Activated T-cell treated with anti-CD3 and anti-CD28 coated beads, Interleukin-2, amount 50 U/mL, for 24 hours (primary cell): ENCODE measurements around the gene KANK3.
A peak's percentile ranks its signal among the peaks of the same experiment; 100 is the strongest.
"Not testable (repeated sequence)": the region's sequence is repeated elsewhere in the genome, so short reads cannot be mapped to it uniquely, and the experiment has no call there.

Experiments
- DNase-seq: peaks from one replicate; pipeline ENCODE4 v3.0.0-alpha.2; 2020
- H3K27ac Mint-ChIP-seq: 2 replicates; pipeline ENCODE4 v1.8.0; 2020; ENCODE audit warnings: mild to moderate bottlenecking, mixed read lengths
- H3K27me3 Mint-ChIP-seq: 2 replicates; pipeline ENCODE4 v1.8.0; 2020; ENCODE audit warnings: mixed read lengths
- H3K36me3 Mint-ChIP-seq: 2 replicates; pipeline ENCODE4 v1.8.0; 2020; ENCODE audit warnings: low read depth, mixed read lengths
- H3K4me1 Mint-ChIP-seq: 2 replicates; pipeline ENCODE4 v1.8.0; 2020; ENCODE audit warnings: low read depth, mixed read lengths
- H3K4me3 Mint-ChIP-seq: 2 replicates; pipeline ENCODE4 v1.8.0; 2020; ENCODE audit warnings: mild to moderate bottlenecking, moderate library complexity, mixed read lengths
- H3K9me3 Mint-ChIP-seq: 2 replicates; pipeline ENCODE4 v1.8.0; 2020; ENCODE audit warnings: mixed read lengths

The KANK3 gene

DNA sequence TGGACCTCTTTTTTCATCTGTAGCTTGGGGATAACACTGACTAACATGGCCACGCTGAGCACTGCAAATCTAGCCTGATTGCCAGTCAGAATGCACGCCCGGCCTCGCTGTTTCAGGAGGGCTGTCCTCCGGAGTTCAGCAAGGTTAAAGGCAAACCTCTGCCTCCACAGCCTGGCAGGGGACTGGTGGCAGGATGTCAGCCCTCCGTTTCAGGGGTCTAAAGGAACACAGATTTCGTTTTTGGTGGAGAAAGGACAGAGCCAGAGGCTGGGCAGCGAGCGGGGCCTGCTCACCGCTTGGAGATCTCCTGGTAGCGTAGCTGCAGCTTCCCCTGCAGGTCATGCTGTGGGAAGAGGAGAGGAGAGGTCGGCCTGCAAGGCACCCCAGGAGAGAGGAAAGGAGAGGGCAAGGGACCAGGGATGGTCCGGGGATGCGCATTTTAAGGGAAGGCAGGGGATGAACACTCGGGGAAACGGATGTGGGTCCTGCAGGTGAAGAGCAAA lies 22.4 kb downstream of the KANK3 start:
- Mint-ChIP-seq H3K4me3 (peak overlapping the region; percentile 100), H3K9me3 (no peaks in the 10 kb centered on the region), H3K27ac (peak overlapping the region; percentile 99), H3K36me3 (peaks cover 79% of the 10 kb centered on the region), H3K4me1 (peaks cover 32% of the 10 kb centered on the region), H3K27me3 (no peaks in the 10 kb centered on the region)
- peak; percentile 64 for DNase-seq

- Mint-ChIP-seq H3K36me3 (peaks cover 85% of the 10 kb centered on the region), H3K27me3 (no peaks in the 10 kb centered on the region), H3K9me3 (no peaks in the 10 kb centered on the region), H3K4me1 (peaks cover 32% of the 10 kb centered on the region), H3K4me3 (peak overlapping the region; percentile 100), H3K27ac (peak overlapping the region; percentile 99)
- no peak for DNase-seq
Measured at GRCh38 chr19:8319807-8320520, 23.1 kb downstream of the KANK3 start.

DNA sequence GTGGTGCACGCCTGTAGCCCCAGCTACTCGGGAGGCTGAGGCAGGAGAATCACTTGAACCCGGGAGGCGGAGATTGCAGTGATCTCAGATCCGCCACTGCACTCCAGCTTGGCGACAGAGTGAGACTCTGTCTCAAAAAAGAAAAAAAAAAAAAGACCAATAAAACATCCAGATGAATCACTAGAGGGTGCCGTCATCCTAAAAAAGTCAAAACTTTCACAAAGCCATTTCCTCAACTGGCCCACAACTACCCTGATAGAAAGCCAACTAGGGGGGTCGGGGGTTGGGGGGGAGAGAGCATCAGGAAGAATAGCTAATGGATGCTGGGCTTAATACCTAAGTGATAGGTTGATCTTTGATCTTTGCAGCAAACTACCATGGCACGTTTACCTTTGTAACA lies 24.2 kb downstream of the KANK3 start:
- H3K27me3 Mint-ChIP-seq, DNase-seq, H3K9me3 Mint-ChIP-seq, H3K4me3 Mint-ChIP-seq: not testable (repeated sequence)
- Mint-ChIP-seq H3K36me3 (peaks cover 83% of the 10 kb centered on the region), H3K27ac (peak overlapping the region; percentile 63), H3K4me1 (peaks cover 29% of the 10 kb centered on the region)

- Mint-ChIP-seq H3K27ac (no peak overlapping the region), H3K4me3 (no peak overlapping the region)
Measured at GRCh38 chr19:8316351-8317125, 26.5 kb downstream of the KANK3 start.

DNA sequence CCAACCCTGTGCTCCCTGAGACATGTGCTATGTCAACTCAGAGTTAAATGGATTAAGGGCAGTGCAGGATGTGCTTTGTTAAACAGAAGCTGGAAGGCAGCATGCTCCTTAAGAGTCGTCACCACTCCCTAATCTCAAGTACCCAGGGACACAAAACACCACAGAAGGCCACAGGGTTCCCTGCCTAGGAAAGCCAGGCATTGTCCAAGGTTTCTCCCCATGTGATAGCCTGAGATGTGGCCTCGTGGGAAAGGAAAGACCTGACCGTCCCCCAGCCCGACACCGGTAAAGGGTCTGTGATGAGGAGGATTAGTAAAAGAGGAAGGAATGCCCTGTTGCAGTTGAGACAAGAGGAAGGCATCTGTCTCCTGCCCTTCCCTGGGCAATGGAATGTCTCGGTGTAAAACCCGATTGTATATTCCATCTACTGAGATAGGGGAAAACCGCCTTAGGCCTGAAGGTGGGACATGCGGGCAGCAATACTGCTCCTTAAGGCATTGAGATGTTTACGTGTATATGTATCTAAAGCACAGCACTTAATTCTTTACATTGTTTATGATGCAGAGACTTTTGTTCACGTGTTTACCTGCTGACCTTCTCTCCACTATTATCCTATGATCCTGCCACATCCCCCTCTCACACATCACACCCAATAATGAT lies 28.0 kb downstream of the KANK3 start:
- H3K9me3 Mint-ChIP-seq, H3K27me3 Mint-ChIP-seq, H3K4me3 Mint-ChIP-seq, DNase-seq: not testable (repeated sequence)
- Mint-ChIP-seq H3K27ac (peak overlapping the region; percentile 26), H3K4me1 (peaks cover 14% of the 10 kb centered on the region), H3K36me3 (peaks cover 83% of the 10 kb centered on the region)

More at GRCh38 chr19:8316351-8317125, 26.5 kb downstream of the KANK3 start:
- peaks cover 17% of the 10 kb centered on the region for H3K4me1 Mint-ChIP-seq
- DNase-seq: no peak
- H3K36me3 Mint-ChIP-seq: peaks cover 83% of the 10 kb centered on the region
- no peaks in the 10 kb centered on the region for H3K9me3 Mint-ChIP-seq
- no peaks in the 10 kb centered on the region for H3K27me3 Mint-ChIP-seq

- no peaks in the 10 kb centered on the region for H3K27me3 Mint-ChIP-seq
- peak overlapping the region; percentile 50 for H3K27ac Mint-ChIP-seq
- no peak overlapping the region for H3K4me3 Mint-ChIP-seq
- peaks cover 92% of the 10 kb centered on the region for H3K36me3 Mint-ChIP-seq
- DNase-seq: no peak
- no peaks in the 10 kb centered on the region for H3K9me3 Mint-ChIP-seq
- peaks cover 27% of the 10 kb centered on the region for H3K4me1 Mint-ChIP-seq
Measured at GRCh38 chr19:8311461-8312260, 31.4 kb downstream of the KANK3 start.

DNA sequence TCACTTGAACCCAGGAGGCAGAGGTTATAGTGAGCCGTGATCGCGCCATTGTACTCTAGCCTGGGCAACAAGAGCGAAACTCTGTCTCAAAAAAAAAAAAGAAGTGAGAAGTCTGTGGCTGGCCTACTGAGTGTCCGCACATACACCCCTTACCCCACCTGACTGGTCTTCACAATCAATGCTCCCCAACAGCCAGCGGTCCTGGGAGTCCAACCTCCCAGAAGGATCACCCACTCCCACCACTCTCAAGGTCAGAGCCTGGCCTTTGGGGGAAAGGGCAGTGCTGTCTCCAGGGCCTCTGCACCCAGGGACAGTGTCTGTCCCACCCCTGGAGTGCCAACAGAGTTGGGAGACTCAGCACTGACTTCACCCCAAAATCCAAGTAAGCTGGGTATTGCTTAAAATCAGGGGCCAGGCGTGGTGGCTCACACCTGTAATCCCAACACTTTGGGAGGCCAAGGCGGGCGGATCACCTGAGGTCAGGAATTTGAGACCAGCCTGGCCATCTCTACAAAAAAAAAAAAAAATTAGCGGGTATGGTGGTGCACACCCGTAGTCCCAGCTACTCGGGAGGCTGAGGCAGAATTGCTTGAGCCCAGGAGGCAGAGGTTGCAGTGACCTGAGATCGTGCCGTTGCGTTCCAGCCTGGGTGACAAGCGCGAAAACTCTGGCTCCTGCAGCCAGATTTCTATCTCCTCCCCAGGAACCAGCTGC lies 32.6 kb downstream of the KANK3 start:
- H3K27ac Mint-ChIP-seq: peak overlapping the region; percentile 26
- H3K9me3 Mint-ChIP-seq: no peaks in the 10 kb centered on the region
- H3K4me1 Mint-ChIP-seq: peaks cover 34% of the 10 kb centered on the region
- no peak overlapping the region for H3K4me3 Mint-ChIP-seq
- no peak for DNase-seq
- no peaks in the 10 kb centered on the region for H3K27me3 Mint-ChIP-seq
- peaks cover 94% of the 10 kb centered on the region for H3K36me3 Mint-ChIP-seq

- H3K4me3 Mint-ChIP-seq: peak overlapping the region; percentile 98
- no peaks in the 10 kb centered on the region for H3K9me3 Mint-ChIP-seq
- peaks cover 95% of the 10 kb centered on the region for H3K36me3 Mint-ChIP-seq
- peak overlapping the region; percentile 99 for H3K27ac Mint-ChIP-seq
- no peak for DNase-seq
- no peaks in the 10 kb centered on the region for H3K27me3 Mint-ChIP-seq
- peaks cover 41% of the 10 kb centered on the region for H3K4me1 Mint-ChIP-seq
Measured at GRCh38 chr19:8308891-8309291, 34.2 kb downstream of the KANK3 start.

GRCh38 chr19:8307965-8308866 lies 34.8 kb downstream of the KANK3 start, which contains the start of gene CD320:
Gene CD320 (minus strand): TSS chr19:8308358. CDS start chr19:8308290, 68 bp downstream.
- Mint-ChIP-seq H3K9me3 (no peaks in the 10 kb centered on the region), H3K4me1 (peaks cover 41% of the 10 kb centered on the region), H3K36me3 (peaks cover 95% of the 10 kb centered on the region), H3K27me3 (no peaks in the 10 kb centered on the region), H3K4me3 (peak within 1 kb of the TSS; percentile 98), H3K27ac (peak within 1 kb of the TSS; percentile 99)
- peak; percentile 93 for DNase-seq

DNA sequence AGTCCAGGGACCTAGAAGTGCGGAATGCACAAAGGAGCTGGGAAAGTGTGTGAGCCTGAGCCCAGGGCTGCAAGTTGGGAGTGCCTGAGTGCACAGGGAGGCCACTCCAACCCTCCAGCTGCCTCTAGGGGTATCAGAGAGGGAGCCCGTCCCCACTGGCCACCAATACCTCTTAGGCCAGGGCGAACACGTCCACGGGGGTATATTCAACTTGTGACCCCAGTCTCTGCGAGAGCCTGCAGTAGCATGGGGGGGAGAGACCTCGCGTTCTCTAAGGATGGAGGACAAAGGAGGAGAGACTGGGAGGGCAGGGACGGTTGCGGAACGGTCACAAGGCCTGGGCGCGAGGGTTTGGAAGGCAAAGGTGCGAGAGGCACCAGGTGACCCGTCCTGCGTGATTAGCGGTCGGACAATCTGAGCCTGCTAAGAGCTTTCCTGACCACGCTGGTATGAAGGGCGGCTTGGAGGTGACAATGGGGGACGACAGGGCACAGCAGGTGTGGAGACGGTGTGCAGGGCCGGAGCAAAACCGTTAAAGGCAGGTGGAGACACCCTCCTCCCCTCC lies 35.6 kb downstream of the KANK3 start:
- Mint-ChIP-seq H3K4me1 (peaks cover 41% of the 10 kb centered on the region), H3K9me3 (no peaks in the 10 kb centered on the region)
- no peak for DNase-seq

GRCh38 chr19:8306235-8307054 lies 36.6 kb downstream of the KANK3 start:
- peaks cover 41% of the 10 kb centered on the region for H3K4me1 Mint-ChIP-seq
- peak overlapping the region; percentile 99 for H3K27ac Mint-ChIP-seq
- H3K9me3 Mint-ChIP-seq: no peaks in the 10 kb centered on the region
- no peaks in the 10 kb centered on the region for H3K27me3 Mint-ChIP-seq
- H3K36me3 Mint-ChIP-seq: peaks cover 92% of the 10 kb centered on the region
- peak overlapping the region; percentile 98 for H3K4me3 Mint-ChIP-seq
- no peak for DNase-seq

More for the DNA sequence above, 35.6 kb downstream of the KANK3 start:
- Mint-ChIP-seq H3K27ac (peak overlapping the region; percentile 99), H3K36me3 (peaks cover 94% of the 10 kb centered on the region), H3K27me3 (no peaks in the 10 kb centered on the region), H3K4me3 (peak overlapping the region; percentile 98)

DNA sequence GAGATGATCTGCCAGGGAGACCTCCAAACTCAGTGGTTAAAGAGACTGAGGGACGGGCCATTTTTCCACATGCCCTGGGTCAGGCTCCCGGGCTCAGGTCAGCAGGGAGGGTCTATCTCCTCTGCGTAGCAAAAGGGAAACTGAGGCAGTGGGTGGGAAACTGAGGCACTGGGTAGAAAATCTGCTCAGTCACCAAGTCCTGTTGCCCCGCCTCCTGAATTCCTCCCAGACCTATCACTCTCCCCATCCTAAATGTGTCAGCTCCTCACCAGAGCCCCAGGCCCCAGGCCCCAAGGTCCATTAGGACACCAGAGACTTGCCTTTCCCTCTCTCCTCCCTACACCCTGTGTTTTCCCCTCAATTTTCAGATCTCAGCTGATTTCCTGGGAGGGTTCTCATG lies 37.3 kb downstream of the KANK3 start:
- DNase-seq: no peak
- Mint-ChIP-seq H3K27ac (peak overlapping the region; percentile 99), H3K27me3 (no peaks in the 10 kb centered on the region), H3K36me3 (peaks cover 86% of the 10 kb centered on the region), H3K9me3 (no peaks in the 10 kb centered on the region), H3K4me3 (peak overlapping the region; percentile 98), H3K4me1 (peaks cover 41% of the 10 kb centered on the region)
